ENCODE measurements around the gene ARRB1.

DNA sequence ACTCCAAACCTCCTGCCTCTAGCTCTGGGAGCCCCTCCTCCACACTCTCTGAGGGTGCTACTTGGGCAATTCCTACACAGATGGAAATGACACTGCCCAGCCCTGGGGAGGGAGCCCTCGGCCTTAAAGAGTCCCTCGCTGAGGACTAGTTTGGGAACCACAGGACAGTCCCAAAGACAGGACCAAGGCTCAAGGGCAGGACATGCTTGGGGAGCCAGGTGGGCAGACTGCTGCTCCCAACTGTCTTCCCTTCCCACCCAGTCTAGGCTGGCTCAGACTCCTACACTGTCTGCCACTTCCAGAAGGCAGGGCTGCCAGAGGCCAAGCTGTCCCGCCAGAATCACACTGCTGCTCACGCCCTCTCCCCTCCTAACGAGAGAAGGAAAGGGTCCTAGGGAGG lies 9.8 kb downstream of the ARRB1 start:
- TF ChIP-seq, protein P1, sequence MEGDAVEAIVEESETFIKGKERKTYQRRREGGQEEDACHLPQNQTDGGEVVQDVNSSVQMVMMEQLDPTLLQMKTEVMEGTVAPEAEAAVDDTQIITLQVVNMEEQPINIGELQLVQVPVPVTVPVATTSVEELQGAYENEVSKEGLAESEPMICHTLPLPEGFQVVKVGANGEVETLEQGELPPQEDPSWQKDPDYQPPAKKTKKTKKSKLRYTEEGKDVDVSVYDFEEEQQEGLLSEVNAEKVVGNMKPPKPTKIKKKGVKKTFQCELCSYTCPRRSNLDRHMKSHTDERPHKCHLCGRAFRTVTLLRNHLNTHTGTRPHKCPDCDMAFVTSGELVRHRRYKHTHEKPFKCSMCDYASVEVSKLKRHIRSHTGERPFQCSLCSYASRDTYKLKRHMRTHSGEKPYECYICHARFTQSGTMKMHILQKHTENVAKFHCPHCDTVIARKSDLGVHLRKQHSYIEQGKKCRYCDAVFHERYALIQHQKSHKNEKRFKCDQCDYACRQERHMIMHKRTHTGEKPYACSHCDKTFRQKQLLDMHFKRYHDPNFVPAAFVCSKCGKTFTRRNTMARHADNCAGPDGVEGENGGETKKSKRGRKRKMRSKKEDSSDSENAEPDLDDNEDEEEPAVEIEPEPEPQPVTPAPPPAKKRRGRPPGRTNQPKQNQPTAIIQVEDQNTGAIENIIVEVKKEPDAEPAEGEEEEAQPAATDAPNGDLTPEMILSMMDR (IDR thresholded peaks at IDR 0.05) = no peak
- no peak for TF ChIP-seq EP300 (IDR thresholded peaks at IDR 0.05)
